ENCODE measurements around the gene ATG16L2.

GRCh38 chr11:72815110-72815618 lies 953 bp downstream of the ATG16L2 start:
- TF ChIP-seq CTCF (IDR thresholded peaks at IDR 0.05) = no peak
- TF ChIP-seq POLR2A (IDR thresholded peaks at IDR 0.05) = no peak
